Astrocyte of the cerebellum (primary cell): ENCODE data around the gene SLC22A13.

Experiments used
- DNase-seq: peaks from one replicate; pipeline ENCODE4 v3.0.0-alpha.2; 2011; ENCODE audit warnings: low read depth
- H3K4me3 ChIP-seq: 2 replicates; pipeline ENCODE4 v1.5.1; 2011; ENCODE audit warnings: mild to moderate bottlenecking, low read depth, low read length, moderate library complexity
- in situ Hi-C: cut with HindIII; loops from 2 replicates; pipeline ENCODE4 v1.10.0; 2017; ENCODE audit warnings: low sequenced_read_pairs
- TF ChIP-seq, protein P1 (sequence below): IDR thresholded peaks from 2 replicates; pipeline ENCODE4 v1.5.1; 2012; ENCODE audit warnings: low read length, low read depth, moderate library complexity, mild to moderate bottlenecking; ENCODE audit errors: missing control alignments

The SLC22A13 gene, protein sequence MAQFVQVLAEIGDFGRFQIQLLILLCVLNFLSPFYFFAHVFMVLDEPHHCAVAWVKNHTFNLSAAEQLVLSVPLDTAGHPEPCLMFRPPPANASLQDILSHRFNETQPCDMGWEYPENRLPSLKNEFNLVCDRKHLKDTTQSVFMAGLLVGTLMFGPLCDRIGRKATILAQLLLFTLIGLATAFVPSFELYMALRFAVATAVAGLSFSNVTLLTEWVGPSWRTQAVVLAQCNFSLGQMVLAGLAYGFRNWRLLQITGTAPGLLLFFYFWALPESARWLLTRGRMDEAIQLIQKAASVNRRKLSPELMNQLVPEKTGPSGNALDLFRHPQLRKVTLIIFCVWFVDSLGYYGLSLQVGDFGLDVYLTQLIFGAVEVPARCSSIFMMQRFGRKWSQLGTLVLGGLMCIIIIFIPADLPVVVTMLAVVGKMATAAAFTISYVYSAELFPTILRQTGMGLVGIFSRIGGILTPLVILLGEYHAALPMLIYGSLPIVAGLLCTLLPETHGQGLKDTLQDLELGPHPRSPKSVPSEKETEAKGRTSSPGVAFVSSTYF

DNA sequence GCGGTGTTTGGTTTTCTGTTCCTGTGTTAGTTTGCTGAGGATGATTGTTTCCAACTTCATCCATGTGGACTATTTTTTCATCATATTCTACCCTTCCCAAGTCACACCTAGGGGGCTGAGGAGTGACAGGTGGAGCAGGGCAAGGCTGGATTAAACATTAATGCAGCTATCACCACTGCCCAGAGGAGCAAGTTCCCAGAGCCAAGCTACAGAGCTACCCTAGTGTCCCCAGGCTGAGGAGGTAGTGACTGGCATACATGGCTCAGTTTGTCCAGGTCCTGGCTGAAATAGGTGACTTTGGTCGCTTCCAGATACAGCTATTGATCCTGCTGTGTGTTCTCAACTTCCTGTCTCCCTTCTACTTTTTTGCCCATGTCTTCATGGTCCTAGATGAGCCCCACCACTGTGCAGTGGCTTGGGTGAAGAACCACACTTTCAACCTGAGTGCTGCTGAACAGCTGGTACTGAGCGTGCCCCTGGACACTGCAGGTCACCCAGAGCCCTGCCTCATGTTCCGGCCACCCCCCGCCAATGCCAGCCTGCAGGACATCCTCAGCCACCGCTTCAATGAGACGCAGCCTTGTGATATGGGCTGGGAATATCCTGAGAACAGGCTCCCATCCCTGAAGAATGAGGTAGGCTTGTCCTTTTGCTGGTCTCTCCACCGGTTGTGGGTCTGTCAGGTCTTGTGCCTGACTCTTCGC lies at the start of gene SLC22A13:
TSS of gene SLC22A13 (plus strand) at position 209 of the 704 bp plus-strand sequence. CDS start at position 258, 49 bp downstream.
- DNase-seq, result no peak
- TF ChIP-seq, protein P1, sequence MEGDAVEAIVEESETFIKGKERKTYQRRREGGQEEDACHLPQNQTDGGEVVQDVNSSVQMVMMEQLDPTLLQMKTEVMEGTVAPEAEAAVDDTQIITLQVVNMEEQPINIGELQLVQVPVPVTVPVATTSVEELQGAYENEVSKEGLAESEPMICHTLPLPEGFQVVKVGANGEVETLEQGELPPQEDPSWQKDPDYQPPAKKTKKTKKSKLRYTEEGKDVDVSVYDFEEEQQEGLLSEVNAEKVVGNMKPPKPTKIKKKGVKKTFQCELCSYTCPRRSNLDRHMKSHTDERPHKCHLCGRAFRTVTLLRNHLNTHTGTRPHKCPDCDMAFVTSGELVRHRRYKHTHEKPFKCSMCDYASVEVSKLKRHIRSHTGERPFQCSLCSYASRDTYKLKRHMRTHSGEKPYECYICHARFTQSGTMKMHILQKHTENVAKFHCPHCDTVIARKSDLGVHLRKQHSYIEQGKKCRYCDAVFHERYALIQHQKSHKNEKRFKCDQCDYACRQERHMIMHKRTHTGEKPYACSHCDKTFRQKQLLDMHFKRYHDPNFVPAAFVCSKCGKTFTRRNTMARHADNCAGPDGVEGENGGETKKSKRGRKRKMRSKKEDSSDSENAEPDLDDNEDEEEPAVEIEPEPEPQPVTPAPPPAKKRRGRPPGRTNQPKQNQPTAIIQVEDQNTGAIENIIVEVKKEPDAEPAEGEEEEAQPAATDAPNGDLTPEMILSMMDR, result no peak

DNA sequence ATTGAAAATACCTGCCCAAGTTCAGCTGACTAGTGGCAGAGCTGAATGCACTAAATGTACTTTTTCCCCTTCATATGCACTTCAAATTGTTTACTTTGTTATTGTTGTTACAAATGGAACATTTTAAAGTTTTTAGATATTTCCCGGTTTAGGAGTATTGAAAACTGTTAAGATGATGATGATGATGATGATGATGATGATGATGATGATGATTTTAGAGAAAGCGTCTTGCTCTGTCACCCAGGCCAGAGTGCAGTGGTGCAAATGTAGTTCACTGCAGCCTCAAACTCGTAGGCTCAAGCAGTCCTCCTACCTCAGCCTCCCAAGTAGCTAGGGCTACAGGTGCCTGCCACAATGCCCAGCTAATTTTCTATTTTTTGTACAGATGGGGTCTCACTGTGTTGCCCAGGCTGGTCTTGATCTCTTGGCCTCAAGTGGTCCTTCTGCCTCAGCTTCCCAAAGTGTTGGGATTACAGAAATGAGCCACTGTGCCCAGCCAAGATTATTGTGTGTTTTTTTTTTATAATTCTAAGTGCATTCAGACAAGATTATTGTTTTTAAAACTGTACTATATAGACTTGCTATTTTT lies 45.9 kb upstream of the SLC22A13 start:
- no peak for DNase-seq
- TF ChIP-seq, protein P1, result no peak
- in situ Hi-C loops, result no loop called here
- no peak overlapping the region for H3K4me3 ChIP-seq

More for the DNA sequence above, at the start of gene SLC22A13:
- no peak within 1 kb of the TSS for H3K4me3 ChIP-seq
- in situ Hi-C loops, result no loop called here

DNA sequence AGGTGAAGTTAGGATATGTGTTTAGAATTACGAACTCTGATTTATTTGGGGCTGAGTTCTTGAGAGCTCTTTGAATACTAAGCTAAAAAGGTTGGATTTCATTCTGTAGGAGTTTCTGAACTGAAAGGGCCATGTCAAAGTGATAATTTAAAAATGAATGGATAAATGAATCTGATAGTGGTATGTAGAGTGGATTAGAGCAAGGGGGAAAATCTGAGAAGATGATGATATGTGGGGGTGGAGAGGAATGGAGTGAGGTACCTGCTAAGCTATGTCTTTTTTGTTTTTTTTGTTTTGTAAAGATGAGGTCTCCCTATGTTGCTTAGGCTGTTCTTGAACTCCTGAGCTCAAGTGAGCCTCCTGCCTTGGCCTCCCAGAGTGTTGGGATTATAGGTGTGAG lies 44.6 kb upstream of the SLC22A13 start:
- DNase-seq, result no peak
- H3K4me3 ChIP-seq, result no peak overlapping the region
- TF ChIP-seq, protein P1, result no peak
- in situ Hi-C loops, result no loop called here

DNA sequence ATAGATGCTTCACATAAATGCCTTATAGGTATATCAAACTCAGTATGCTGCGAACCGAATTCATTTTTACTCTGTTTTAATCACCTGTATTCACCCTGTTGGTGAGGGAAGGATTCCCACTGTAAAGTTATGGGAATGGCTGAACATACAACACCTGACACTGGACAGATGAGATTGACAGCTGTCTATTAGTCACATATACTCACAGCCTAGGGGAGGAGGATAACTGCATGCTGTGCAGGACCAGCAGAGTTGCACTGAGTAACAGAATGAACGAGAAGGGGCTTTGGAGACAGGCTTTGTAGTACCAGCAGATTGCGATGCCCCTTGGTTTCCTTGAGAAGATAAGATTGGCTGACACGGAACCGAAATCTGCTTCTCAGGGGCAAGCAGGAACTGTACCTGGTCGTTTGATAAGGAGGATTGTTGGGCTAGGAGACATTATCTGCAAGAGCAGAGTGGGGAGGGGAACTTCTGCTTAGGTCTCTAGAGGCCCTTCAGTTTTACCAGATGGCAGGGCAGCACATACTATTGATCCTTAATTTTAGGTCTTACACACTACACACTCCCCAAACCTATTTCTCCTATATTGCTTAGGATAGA lies 43.5 kb upstream of the SLC22A13 start:
- H3K4me3 ChIP-seq, result no peak overlapping the region
- no peak for DNase-seq
- TF ChIP-seq, protein P1, result no peak
- in situ Hi-C loops, result no loop called here

DNA sequence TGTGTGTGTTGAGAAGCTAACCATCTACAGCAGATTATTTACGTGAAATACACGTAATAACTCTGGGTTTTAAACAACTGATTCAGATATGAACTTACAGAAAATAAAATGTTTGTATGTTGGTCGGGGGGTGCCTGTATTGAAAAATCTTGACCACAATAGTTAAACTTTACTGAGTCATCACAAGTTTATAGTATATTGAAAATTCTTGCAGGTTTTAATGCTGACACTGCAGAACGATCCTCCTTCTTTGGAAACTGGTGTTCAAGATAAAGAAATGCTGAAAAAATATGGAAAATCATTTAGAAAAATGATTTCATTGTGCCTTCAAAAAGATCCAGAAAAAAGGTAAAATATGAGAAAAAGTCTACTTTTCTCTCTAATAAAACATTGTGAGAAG lies 41.3 kb upstream of the SLC22A13 start:
- in situ Hi-C loops, result no loop called here

More for the DNA sequence above, 41.3 kb upstream of the SLC22A13 start:
- TF ChIP-seq, protein P1, result no peak
- no peak for DNase-seq
- H3K4me3 ChIP-seq, result no peak overlapping the region
